ENCODE data around the gene TTC6.

Gene TTC6

GRCh38 chr14:37623971-37624370 lies 28.5 kb downstream of the TTC6 start:
- DNase-seq (ENCODE audit: low read depth in 2 of 3, low spot score in 1 of 3), result no peak

- DNase-seq (ENCODE audit: low read depth in 2 of 3, low spot score in 1 of 3), result no peak
Observed at GRCh38 chr14:37625597-37626595, 30.5 kb downstream of the TTC6 start.

GRCh38 chr14:37637341-37637740 lies 41.9 kb downstream of the TTC6 start:
- no peak for DNase-seq (ENCODE audit: low read depth in 2 of 3, low spot score in 1 of 3)

- no peak for DNase-seq (ENCODE audit: low read depth in 2 of 3, low spot score in 1 of 3)
Observed at GRCh38 chr14:37638599-37638998, 43.2 kb downstream of the TTC6 start.

GRCh38 chr14:37641117-37641516 lies 45.7 kb downstream of the TTC6 start:
- DNase-seq (ENCODE audit: low read depth in 2 of 3, low spot score in 1 of 3), result no peak

GRCh38 chr14:37642125-37642524 lies 46.7 kb downstream of the TTC6 start:
- DNase-seq (ENCODE audit: low read depth in 2 of 3, low spot score in 1 of 3), result no peak

GRCh38 chr14:37643701-37644100 lies 48.3 kb downstream of the TTC6 start:
- DNase-seq (ENCODE audit: low read depth in 2 of 3, low spot score in 1 of 3), result no peak

Measured in stimulated activated CD4-positive, alpha-beta T cell treated with anti-CD3 and anti-CD28 coated beads, Interleukin-12 subunit alpha, Interleukin-12 subunit beta, amount 100 ng/mL, for 48 hours (primary cell).